C4-2B (cell line): ENCODE results near the gene GBA2.

Experiments used
- CTCF ChIP-seq: fragments of 450-650 bp; conservative IDR thresholded peaks from 2 replicates; pipeline ENCODE4 v1.5.1; 2017; ENCODE audit warnings: mild to moderate bottlenecking
- ZFX ChIP-seq: fragments of 450-650 bp; IDR thresholded peaks from 2 replicates; pipeline ENCODE4 v1.6.1; 2017

- no peak for TF ChIP-seq CTCF
- TF ChIP-seq ZFX: no peak
Measured at GRCh38 chr9:35717132-35717870, 31.7 kb downstream of the GBA2 start.
